Measurements from ENCODE around the gene AK6. TPM values are rescaled to one million over a fixed set of nuclear protein-coding genes. Genes with fewer than 3 reads are reported as not detected.
A peak's percentile ranks its signal among the peaks of the same experiment; 100 is the strongest.

Gene AK6
- total and polyA plus RNA-seq, 9 of the 15 experiments (the other 6 are each of a cell fraction or from before 2014, with no cell fraction given), result 84.6 to 669 (median 143) TPM

GRCh38 chr5:69360442-69360841, 8.9 kb downstream of the AK6 start:
- no TSS peak for BruUV-seq (replicated peaks)
- no peaks in the 10 kb centered on the region for H3K27me3 ChIP-seq (ENCODE audit: control insufficient read depth in 2 of 2, insufficient read depth in 2 of 2, low read length in 2 of 2)
- H4K20me1 ChIP-seq (replicated peaks; ENCODE audit: control insufficient read depth, insufficient read depth, low read length), result no peaks in the 10 kb centered on the region
- CTCF ChIA-PET (ENCODE audit: low intra/inter-chr PET ratio), result no interaction called here
- peak; percentile 22 for ATAC-seq
- no peaks in the 10 kb centered on the region for H3K9me3 ChIP-seq (replicated peaks; ENCODE audit: control insufficient read depth, insufficient read depth, low read depth, low read length)
- DNase-seq (ENCODE audit: extremely low read depth in 1 of 4, low spot score in 3 of 4), result peak in 1 of 4 experiments; percentile 17
- no peak overlapping the region for H3K27ac ChIP-seq (ENCODE audit: extremely low read depth, low read depth, low read length)
- 95% methylated on average over 1 of the region's 1 CpG for WGBS (ENCODE audit: insufficient coverage, low coverage, missing lambda C conversion rate)
- H3K9me1 ChIP-seq (ENCODE audit: control insufficient read depth, insufficient read depth, low read length), result no peaks in the 10 kb centered on the region
- no peak overlapping the region for H2AFZ ChIP-seq (ENCODE audit: low read depth, low read length)
- H3K79me2 ChIP-seq (ENCODE audit: control insufficient read depth, insufficient read depth, low read length), result peaks cover 85% of the 10 kb centered on the region
- peaks cover 0 to 5% of the 10 kb centered on the region in 2 experiments; a peak in 2 of 5 replicates for H3K4me1 ChIP-seq (replicated peaks in 1 of 2; ENCODE audit: control insufficient read depth in 2 of 2, insufficient read depth in 2 of 2, low read length in 2 of 2)
- in situ Hi-C loops (cut with MboI), result no loop called here
- intact Hi-C loops (cut with micrococcal nuclease), result no loop called here
- POLR2A ChIA-PET, result interaction anchor here (0.9 to 2.5 kb wide), 2 partner anchors 25 to 39 kb away, joined by 5 to 6 read pairs; no protein-coding TSS in a partner anchor
- H3K4me3 ChIP-seq, result no peak overlapping the region
- peaks cover 66% of the 10 kb centered on the region for H3K36me3 ChIP-seq (ENCODE audit: control insufficient read depth, insufficient read depth, low read length)
- FAIRE-seq, result no peak
- H3K9ac ChIP-seq (ENCODE audit: insufficient read depth in 1 of 2, low read depth in 2 of 2, low read length in 2 of 2), result no peak overlapping the region
- H3K4me2 ChIP-seq (ENCODE audit: insufficient read depth, low read length), result no peak overlapping the region
- 0 out of 2 replicates have a peak, but pooled peaks have one; percentile 23 for TF ChIP-seq CBFA2T3 (IDR thresholded peaks at IDR 0.05)
- no peak for TF ChIP-seq GTF2E2 (tag; IDR thresholded peaks at IDR 0.05)

GRCh38 chr5:69359699-69360098, 9.6 kb downstream of the AK6 start:
- ChIA-PET CTCF (ENCODE audit: low intra/inter-chr PET ratio) (no interaction called here), POLR2A (interaction anchor here (0.6 to 2.5 kb wide), 3 partner anchors 23 to 38 kb away, joined by 3 to 6 read pairs (median 5); no protein-coding TSS in a partner anchor)
- DNase-seq (ENCODE audit: extremely low read depth in 1 of 4, low spot score in 3 of 4) (no peak), FAIRE-seq (no peak), ATAC-seq (no peak)
- no peak overlapping the region for H3K9ac ChIP-seq (ENCODE audit: insufficient read depth in 1 of 2, low read depth in 2 of 2, low read length in 2 of 2)
- H3K4me2 ChIP-seq (ENCODE audit: insufficient read depth, low read length), result no peak overlapping the region
- no peaks in the 10 kb centered on the region for H3K9me1 ChIP-seq (ENCODE audit: control insufficient read depth, insufficient read depth, low read length)
- H3K9me3 ChIP-seq (replicated peaks; ENCODE audit: control insufficient read depth, insufficient read depth, low read depth, low read length), result no peaks in the 10 kb centered on the region
- H3K27ac ChIP-seq (ENCODE audit: extremely low read depth, low read depth, low read length), result peak overlapping the region; percentile 34; the same call in 1 of the 3 replicates
- H3K4me1 ChIP-seq (replicated peaks in 1 of 2; ENCODE audit: control insufficient read depth in 2 of 2, insufficient read depth in 2 of 2, low read length in 2 of 2), result peaks cover 0 to 5% of the 10 kb centered on the region in 2 experiments; a peak in 2 of 5 replicates
- H4K20me1 ChIP-seq (replicated peaks; ENCODE audit: control insufficient read depth, insufficient read depth, low read length), result no peaks in the 10 kb centered on the region
- intact Hi-C loops (cut with micrococcal nuclease) (no loop called here), in situ Hi-C loops (cut with MboI) (no loop called here)
- H3K79me2 ChIP-seq (ENCODE audit: control insufficient read depth, insufficient read depth, low read length), result peaks cover 78% of the 10 kb centered on the region
- no peaks in the 10 kb centered on the region for H3K27me3 ChIP-seq (ENCODE audit: control insufficient read depth in 2 of 2, insufficient read depth in 2 of 2, low read length in 2 of 2)
- WGBS (ENCODE audit: insufficient coverage, low coverage, missing lambda C conversion rate), result 59% methylated on average over 3 of the region's 3 CpGs
- no peak overlapping the region for H3K4me3 ChIP-seq
- H2AFZ ChIP-seq (ENCODE audit: low read depth, low read length), result no peak overlapping the region
- TSS peak; percentile 6 for BruUV-seq (replicated peaks)
- H3K36me3 ChIP-seq (ENCODE audit: control insufficient read depth, insufficient read depth, low read length), result peaks cover 66% of the 10 kb centered on the region
- TF ChIP-seq RBM14 (IDR thresholded peaks at IDR 0.05; ENCODE audit: borderline replicate concordance, insufficient read depth, low read depth, low read length) (no peak), RFX7 (CRISPR knock-in tag; IDR thresholded peaks at IDR 0.05) (no peak), TCFL5 (CRISPR knock-in tag; conservative IDR thresholded peaks at IDR 0.05) (no peak), PHB (CRISPR knock-in tag; IDR thresholded peaks at IDR 0.05) (no peak), THRA (IDR thresholded peaks at IDR 0.05) (no peak), PKNOX1 (IDR thresholded peaks at IDR 0.05) (no peak), TCF3 (CRISPR knock-in tag; IDR thresholded peaks at IDR 0.05) (no peak), ZNF518B (CRISPR knock-in tag; IDR thresholded peaks at IDR 0.05) (no peak), ZFP30 (CRISPR knock-in tag; IDR thresholded peaks at IDR 0.05; ENCODE audit: borderline replicate concordance) (no peak)

Measured in K562 (cell line).